H9 (cell line): ENCODE results near the gene DMD. TPM values are rescaled to one million over a fixed set of nuclear protein-coding genes. Genes with fewer than 3 reads are reported as not detected.

Experiments
- DNase-seq: peaks from one replicate; pipeline ENCODE4 v3.0.0-alpha.2; 2017
- H2AFZ ChIP-seq: one replicate; pipeline ENCODE4 v1.6.1; 2013; ENCODE audit warnings: mild to moderate bottlenecking, low read length, control low read depth, moderate library complexity
- H2AK5ac ChIP-seq: 2 replicates; pipeline ENCODE4 v1.6.1; 2013; ENCODE audit warnings: low read length, control low read depth, mixed read lengths; ENCODE audit not compliant: insufficient read length
- H2BK120ac ChIP-seq: one replicate; pipeline ENCODE4 v1.6.1; 2013; ENCODE audit warnings: low read depth, mild to moderate bottlenecking, low read length, control low read depth, inconsistent platforms; ENCODE audit not compliant: poor library complexity, severe bottlenecking
- H2BK12ac ChIP-seq: 2 replicates; pipeline ENCODE4 v1.6.1; 2013; ENCODE audit warnings: low read length, control low read depth, mixed read lengths, low read depth; ENCODE audit not compliant: insufficient read length
- H2BK15ac ChIP-seq: 2 replicates; pipeline ENCODE4 v1.6.1; 2013; ENCODE audit warnings: low read depth, low read length, control low read depth
- H2BK20ac ChIP-seq: one replicate; pipeline ENCODE4 v1.6.1; 2013; ENCODE audit warnings: low read depth, mild to moderate bottlenecking, low read length, control low read depth, inconsistent platforms; ENCODE audit not compliant: poor library complexity, severe bottlenecking
- H2BK5ac ChIP-seq: 2 replicates; pipeline ENCODE4 v1.6.1; 2013; ENCODE audit warnings: low read length, control low read depth, mixed read lengths; ENCODE audit not compliant: insufficient read length
- H3K14ac ChIP-seq: 2 replicates; pipeline ENCODE4 v1.6.1; 2013; ENCODE audit warnings: low read length, control low read depth; ENCODE audit not compliant: insufficient read depth
- H3K18ac ChIP-seq: 2 replicates; pipeline ENCODE4 v1.6.1; 2013; ENCODE audit warnings: low read depth, mild to moderate bottlenecking, mixed read lengths, low read length, control low read depth; ENCODE audit not compliant: insufficient read length
- H3K23ac ChIP-seq: 2 replicates; pipeline ENCODE4 v1.6.1; 2013; ENCODE audit warnings: low read length, control low read depth, mixed read lengths, low read depth; ENCODE audit not compliant: insufficient read length
- H3K23me2 ChIP-seq: 2 replicates; pipeline ENCODE4 v1.6.1; 2013; ENCODE audit warnings: low read depth, mild to moderate bottlenecking, mixed read lengths, low read length, control low read depth; ENCODE audit not compliant: insufficient read length, poor library complexity, severe bottlenecking
- H3K27ac ChIP-seq: 2 replicates; pipeline ENCODE4 v1.5.1; 2013; ENCODE audit warnings: low read length, control low read depth, mixed read lengths, low read depth; ENCODE audit not compliant: insufficient read length
- H3K27me3 ChIP-seq: 2 replicates; pipeline ENCODE4 v1.6.1; 2013; ENCODE audit warnings: low read length, control low read depth, inconsistent platforms; ENCODE audit not compliant: insufficient read depth
- H3K4ac ChIP-seq: 2 replicates; pipeline ENCODE4 v1.6.1; 2013; ENCODE audit warnings: low read depth, mild to moderate bottlenecking, control low read depth, inconsistent platforms, low read length, moderate library complexity
- H3K4me1 ChIP-seq: 2 replicates; pipeline ENCODE4 v1.6.1; 2013; ENCODE audit warnings: low read length, control low read depth, inconsistent platforms; ENCODE audit not compliant: insufficient read depth
- H3K4me2 ChIP-seq: 2 replicates; pipeline ENCODE4 v1.6.1; 2013; ENCODE audit warnings: low read length, control low read depth, mixed read lengths; ENCODE audit not compliant: insufficient read length, insufficient read depth
- H3K56ac ChIP-seq: 2 replicates; pipeline ENCODE4 v1.6.1; 2013; ENCODE audit warnings: low read depth, mild to moderate bottlenecking, mixed read lengths, low read length, control low read depth; ENCODE audit not compliant: insufficient read length
- H3K79me1 ChIP-seq: 2 replicates; pipeline ENCODE4 v1.6.1; 2013; ENCODE audit warnings: low read depth, mild to moderate bottlenecking, moderate library complexity, low read length, control low read depth, inconsistent platforms; ENCODE audit not compliant: insufficient read depth, poor library complexity, severe bottlenecking
- H3K79me2 ChIP-seq: 2 replicates; pipeline ENCODE4 v1.6.1; 2013; ENCODE audit warnings: low read length, control low read depth, inconsistent platforms; ENCODE audit not compliant: insufficient read depth
- H3K9ac ChIP-seq: 2 replicates; pipeline ENCODE4 v1.6.1; 2013; ENCODE audit warnings: low read length, control low read depth, mixed read lengths; ENCODE audit not compliant: insufficient read length; ENCODE audit errors: extremely low read depth
- H3K9me3 ChIP-seq: one replicate; pipeline ENCODE4 v1.6.1; 2013; ENCODE audit warnings: low read depth, low read length, inconsistent platforms; ENCODE audit not compliant: control insufficient read depth
- H3T11ph ChIP-seq: one replicate; pipeline ENCODE4 v1.6.1; 2013; ENCODE audit warnings: mild to moderate bottlenecking, low read length, control low read depth, inconsistent platforms
- H4K20me1 ChIP-seq: one replicate; pipeline ENCODE4 v1.6.1; 2013; ENCODE audit not compliant: control insufficient read depth, insufficient read length, insufficient read depth
- H4K5ac ChIP-seq: 2 replicates; pipeline ENCODE4 v1.6.1; 2013; ENCODE audit warnings: low read depth, mild to moderate bottlenecking, mixed read lengths, low read length, control low read depth; ENCODE audit not compliant: insufficient read length
- H4K8ac ChIP-seq: replicated peaks from 2 replicates; pipeline ENCODE4 v1.6.1; 2013; ENCODE audit warnings: low read length, control low read depth, mixed read lengths, low read depth; ENCODE audit not compliant: insufficient read length
- H4K91ac ChIP-seq: 2 replicates; pipeline ENCODE4 v1.6.1; 2013; ENCODE audit warnings: low read depth, mild to moderate bottlenecking, moderate library complexity, mixed read lengths, low read length, control low read depth; ENCODE audit not compliant: insufficient read length
- H3K27ac Mint-ChIP-seq, 3 experiments: 2 replicates in 2 of 3; 3 replicates in 1 of 3; pipeline ENCODE4 v1.8.0; 2020 to 2021; ENCODE audit warnings: mixed read lengths in 3 of 3, mild to moderate bottlenecking in 1 of 3, moderate library complexity in 1 of 3
- H3K27me3 Mint-ChIP-seq: 2 replicates; pipeline ENCODE4 v1.8.0; 2021; ENCODE audit warnings: low read depth, mild to moderate bottlenecking, moderate library complexity, mixed read lengths
- H3K36me3 Mint-ChIP-seq, 3 experiments: 2 replicates in 2 of 3; 3 replicates in 1 of 3; pipeline ENCODE4 v1.8.0; 2020 to 2021; ENCODE audit warnings: low read depth in 3 of 3, mixed read lengths in 3 of 3; ENCODE audit not compliant: insufficient read depth in 1 of 3
- H3K4me1 Mint-ChIP-seq, 2 experiments: 2 replicates each; pipeline ENCODE4 v1.8.0; 2020; ENCODE audit warnings: mixed read lengths in 2 of 2
- H3K4me3 Mint-ChIP-seq, 2 experiments: 2 replicates in 1 of 2; 3 replicates in 1 of 2; pipeline ENCODE4 v1.8.0; 2020 to 2021; ENCODE audit warnings: mild to moderate bottlenecking in 2 of 2, mixed read lengths in 2 of 2, moderate library complexity in 1 of 2
- H3K9me3 Mint-ChIP-seq, 2 experiments: 2 replicates in 1 of 2; 3 replicates in 1 of 2; pipeline ENCODE4 v1.8.0; 2020; ENCODE audit warnings: mild to moderate bottlenecking in 2 of 2, mixed read lengths in 2 of 2, moderate library complexity in 1 of 2
- WGBS: extraction: QIAGEN DNeasy Blood & Tissue Kit; methylation state at CpG from one replicate; pipeline ENCODE4 v1.1.7; 2013; ENCODE audit warnings: missing lambda C conversion rate, low lambda C conversion rate, mixed read lengths; ENCODE audit not compliant: insufficient read length; ENCODE audit errors: extremely low coverage; 5-methylcytosine and 5-hydroxymethylcytosine counted together
- total RNA-seq: library from RNA; stranded (reverse); gene quantifications from 2 replicates; pipeline ENCODE4 v1.2.1, GENCODE V29; 2021
- TF ChIP-seq, protein P1 (sequence below): fragments of 200-600 bp; sonication (generic); conservative IDR thresholded peaks from 3 replicates; pipeline ENCODE4 v1.8.0; 2021; ENCODE audit warnings: antibody characterized with exemption, mild to moderate bottlenecking

Gene DMD
- total RNA-seq, 1 experiment from 2014 or later: 3.8 TPM

DNA sequence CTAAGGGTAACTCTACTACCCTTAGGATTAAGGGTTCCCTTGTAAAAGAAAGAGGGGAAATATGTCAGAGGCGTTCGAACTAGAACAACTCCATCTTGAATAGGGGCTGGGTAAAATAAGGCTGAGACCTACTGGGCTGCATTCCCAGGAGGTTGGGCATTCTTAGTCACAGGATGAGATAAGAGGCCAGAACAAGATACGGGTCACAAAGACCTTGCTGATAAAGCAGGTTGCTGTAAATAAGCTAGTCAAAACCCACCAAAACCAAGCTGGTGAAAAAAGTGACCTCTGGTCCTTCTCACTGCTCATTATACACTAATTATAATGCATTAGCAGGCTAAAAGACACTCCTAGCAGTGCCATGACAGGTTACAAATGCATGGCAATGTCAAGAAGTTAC lies 922.0 kb downstream of the DMD start:
- no peak overlapping the region for H2AFZ ChIP-seq
- no peaks in the 10 kb centered on the region for H3K4me1 ChIP-seq
- H3K14ac ChIP-seq: no peak overlapping the region
- H3K4ac ChIP-seq: no peak overlapping the region
- H2BK20ac ChIP-seq: no peak overlapping the region
- no peak overlapping the region for H2BK12ac ChIP-seq
- H4K20me1 ChIP-seq: no peaks in the 10 kb centered on the region
- no peaks in the 10 kb centered on the region for H3K79me1 ChIP-seq
- Mint-ChIP-seq H3K27me3 (no peaks in the 10 kb centered on the region), H3K36me3 (peaks cover 0 to 4% (median 0%) of the 10 kb centered on the region in 3 experiments; a peak in 1 of 7 replicates), H3K4me3 (no peak overlapping the region), H3K27ac (no peak overlapping the region), H3K4me1 (no peaks in the 10 kb centered on the region), H3K9me3 (peaks cover 49 to 56% of the 10 kb centered on the region in 2 experiments)
- no peak overlapping the region for H3K18ac ChIP-seq
- no peak for DNase-seq
- no peak overlapping the region for H2BK15ac ChIP-seq
- H3K79me2 ChIP-seq: no peaks in the 10 kb centered on the region
- H3K27ac ChIP-seq: no peak overlapping the region
- H3K4me2 ChIP-seq: no peak overlapping the region
- H2BK5ac ChIP-seq: no peak overlapping the region
- H2AK5ac ChIP-seq: no peak overlapping the region
- no peaks in the 10 kb centered on the region for H3K23me2 ChIP-seq
- H3K9me3 ChIP-seq: no peaks in the 10 kb centered on the region
- H4K5ac ChIP-seq: no peak overlapping the region
- no peak overlapping the region for H3K23ac ChIP-seq
- no peak overlapping the region for H3T11ph ChIP-seq
- no CpG with 5 or more reads among the region's 3 CpGs for WGBS
- no peak overlapping the region for H2BK120ac ChIP-seq
- no peak overlapping the region for H4K8ac ChIP-seq
- H4K91ac ChIP-seq: no peak overlapping the region
- no peak overlapping the region for H3K56ac ChIP-seq
- H3K27me3 ChIP-seq: no peaks in the 10 kb centered on the region
- TF ChIP-seq, protein P1, sequence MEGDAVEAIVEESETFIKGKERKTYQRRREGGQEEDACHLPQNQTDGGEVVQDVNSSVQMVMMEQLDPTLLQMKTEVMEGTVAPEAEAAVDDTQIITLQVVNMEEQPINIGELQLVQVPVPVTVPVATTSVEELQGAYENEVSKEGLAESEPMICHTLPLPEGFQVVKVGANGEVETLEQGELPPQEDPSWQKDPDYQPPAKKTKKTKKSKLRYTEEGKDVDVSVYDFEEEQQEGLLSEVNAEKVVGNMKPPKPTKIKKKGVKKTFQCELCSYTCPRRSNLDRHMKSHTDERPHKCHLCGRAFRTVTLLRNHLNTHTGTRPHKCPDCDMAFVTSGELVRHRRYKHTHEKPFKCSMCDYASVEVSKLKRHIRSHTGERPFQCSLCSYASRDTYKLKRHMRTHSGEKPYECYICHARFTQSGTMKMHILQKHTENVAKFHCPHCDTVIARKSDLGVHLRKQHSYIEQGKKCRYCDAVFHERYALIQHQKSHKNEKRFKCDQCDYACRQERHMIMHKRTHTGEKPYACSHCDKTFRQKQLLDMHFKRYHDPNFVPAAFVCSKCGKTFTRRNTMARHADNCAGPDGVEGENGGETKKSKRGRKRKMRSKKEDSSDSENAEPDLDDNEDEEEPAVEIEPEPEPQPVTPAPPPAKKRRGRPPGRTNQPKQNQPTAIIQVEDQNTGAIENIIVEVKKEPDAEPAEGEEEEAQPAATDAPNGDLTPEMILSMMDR: no peak
- H3K9ac ChIP-seq: no peak overlapping the region
